ENCODE results near the gene DGKZ.

The DGKZ gene

DNA sequence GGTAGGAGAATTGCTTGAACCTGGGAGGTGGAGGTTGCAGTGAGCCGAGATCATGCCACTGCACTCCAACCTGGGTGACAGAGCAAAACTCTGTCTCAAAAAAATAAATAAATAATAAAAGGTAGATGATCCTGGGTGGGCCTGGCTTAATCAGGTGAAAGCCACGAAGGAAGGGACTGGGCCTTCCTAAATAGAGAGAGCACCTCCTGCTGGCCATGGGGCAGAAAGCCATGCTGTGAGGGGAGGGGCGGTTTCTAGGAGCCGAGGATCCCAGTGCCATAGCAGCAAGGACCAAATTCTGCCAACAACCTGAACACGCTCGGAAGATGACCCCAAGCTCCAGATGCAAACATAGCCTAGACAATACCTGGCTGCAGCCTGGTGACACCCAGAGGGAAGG, 24.5 kb upstream of the DGKZ start:
- no peak overlapping the region for H2AFZ ChIP-seq (ENCODE audit: low read depth)
- H4K20me1 ChIP-seq (ENCODE audit: insufficient read depth): no peaks in the 10 kb centered on the region
- no peaks in the 10 kb centered on the region for H3K79me2 ChIP-seq (ENCODE audit: insufficient read depth, low read depth)
- TF ChIP-seq, protein P1, sequence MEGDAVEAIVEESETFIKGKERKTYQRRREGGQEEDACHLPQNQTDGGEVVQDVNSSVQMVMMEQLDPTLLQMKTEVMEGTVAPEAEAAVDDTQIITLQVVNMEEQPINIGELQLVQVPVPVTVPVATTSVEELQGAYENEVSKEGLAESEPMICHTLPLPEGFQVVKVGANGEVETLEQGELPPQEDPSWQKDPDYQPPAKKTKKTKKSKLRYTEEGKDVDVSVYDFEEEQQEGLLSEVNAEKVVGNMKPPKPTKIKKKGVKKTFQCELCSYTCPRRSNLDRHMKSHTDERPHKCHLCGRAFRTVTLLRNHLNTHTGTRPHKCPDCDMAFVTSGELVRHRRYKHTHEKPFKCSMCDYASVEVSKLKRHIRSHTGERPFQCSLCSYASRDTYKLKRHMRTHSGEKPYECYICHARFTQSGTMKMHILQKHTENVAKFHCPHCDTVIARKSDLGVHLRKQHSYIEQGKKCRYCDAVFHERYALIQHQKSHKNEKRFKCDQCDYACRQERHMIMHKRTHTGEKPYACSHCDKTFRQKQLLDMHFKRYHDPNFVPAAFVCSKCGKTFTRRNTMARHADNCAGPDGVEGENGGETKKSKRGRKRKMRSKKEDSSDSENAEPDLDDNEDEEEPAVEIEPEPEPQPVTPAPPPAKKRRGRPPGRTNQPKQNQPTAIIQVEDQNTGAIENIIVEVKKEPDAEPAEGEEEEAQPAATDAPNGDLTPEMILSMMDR (conservative IDR thresholded peaks at IDR 0.05; ENCODE audit: low read depth, low read length): no peak
- no peak overlapping the region for H3K9ac ChIP-seq
- no peak overlapping the region for H3K4me2 ChIP-seq
- H3K4me3 ChIP-seq (IDR thresholded peaks at IDR 0.05; ENCODE audit: insufficient read depth, low read depth, low read length): no peak overlapping the region
- H3K4me1 ChIP-seq (ENCODE audit: low read depth, poor library complexity, severe bottlenecking): no peaks in the 10 kb centered on the region
- H3K27ac ChIP-seq: no peak overlapping the region
- peaks cover 3% of the 10 kb centered on the region; the same call in 1 of the 2 replicates for H3K27me3 ChIP-seq (ENCODE audit: insufficient read depth, low read depth)
- no peaks in the 10 kb centered on the region for H3K36me3 ChIP-seq (ENCODE audit: insufficient read depth)

DNA sequence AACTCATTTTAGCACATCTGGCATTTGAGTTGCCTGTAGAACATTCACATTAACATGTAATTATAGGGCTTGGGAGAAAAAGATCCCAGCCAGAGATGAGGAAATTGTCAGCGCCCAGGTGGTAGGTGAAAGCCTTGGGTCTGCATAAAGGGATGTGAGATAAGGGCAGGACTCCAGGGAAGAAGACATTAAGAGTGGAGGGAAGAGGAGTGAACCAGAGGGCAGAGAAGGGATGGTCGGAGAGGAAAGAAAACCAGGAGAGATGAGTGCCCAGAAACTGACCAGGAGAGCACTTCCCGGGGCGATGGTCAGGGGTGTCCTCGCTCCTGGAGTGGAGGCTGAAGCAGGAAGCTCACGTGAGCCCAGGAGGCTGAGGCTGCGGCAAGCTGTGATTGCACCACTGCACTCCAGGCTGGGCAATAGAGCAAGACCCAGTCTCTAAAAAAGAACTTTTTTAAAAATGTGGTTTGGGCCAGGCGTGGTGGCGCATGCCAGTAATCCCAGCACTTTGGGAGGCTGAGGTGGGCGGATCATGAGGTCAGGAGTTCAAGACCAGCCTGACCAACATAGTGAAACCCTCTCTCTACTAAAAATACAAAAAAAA, 20.3 kb upstream of the DGKZ start:
- no peak overlapping the region for H2AFZ ChIP-seq (ENCODE audit: low read depth)
- H3K79me2 ChIP-seq (ENCODE audit: insufficient read depth, low read depth): no peaks in the 10 kb centered on the region
- H4K20me1 ChIP-seq (ENCODE audit: insufficient read depth): no peaks in the 10 kb centered on the region
- no peak overlapping the region for H3K27ac ChIP-seq
- no peak overlapping the region for H3K9ac ChIP-seq
- no peak overlapping the region for H3K4me2 ChIP-seq
- TF ChIP-seq, protein P1 (conservative IDR thresholded peaks at IDR 0.05; ENCODE audit: low read depth, low read length): no peak
- no peaks in the 10 kb centered on the region for H3K4me1 ChIP-seq (ENCODE audit: low read depth, poor library complexity, severe bottlenecking)
- no peak overlapping the region for H3K4me3 ChIP-seq (IDR thresholded peaks at IDR 0.05; ENCODE audit: insufficient read depth, low read depth, low read length)
- H3K27me3 ChIP-seq (ENCODE audit: insufficient read depth, low read depth): peaks cover 31% of the 10 kb centered on the region; the same call in 1 of the 2 replicates
- no peaks in the 10 kb centered on the region for H3K36me3 ChIP-seq (ENCODE audit: insufficient read depth)

DNA sequence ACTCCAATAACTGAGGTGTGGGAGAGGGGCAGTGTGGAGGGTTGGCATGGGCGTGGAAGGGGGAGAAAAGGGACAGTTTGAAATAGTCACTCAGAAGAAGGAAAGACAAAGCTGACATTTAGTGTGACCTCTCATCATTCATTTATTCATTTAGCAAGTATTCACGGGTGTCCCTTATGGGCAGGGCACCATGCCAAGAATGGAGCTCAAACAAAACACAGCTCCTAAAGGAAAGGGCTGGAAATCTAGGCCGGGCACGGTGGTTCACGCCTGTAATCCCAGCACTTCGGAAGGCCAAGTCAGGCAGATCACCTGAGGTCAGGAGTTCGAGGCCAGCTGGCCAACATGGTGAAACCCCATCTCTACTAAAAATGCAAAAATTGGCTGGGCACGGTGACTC, 19.4 kb upstream of the DGKZ start:
- Histone ChIP-seq H2AFZ (ENCODE audit: low read depth) (no peak overlapping the region), H4K20me1 (ENCODE audit: insufficient read depth) (no peaks in the 10 kb centered on the region), H3K36me3 (ENCODE audit: insufficient read depth) (no peaks in the 10 kb centered on the region), H3K27me3 (ENCODE audit: insufficient read depth, low read depth) (peaks cover 37% of the 10 kb centered on the region; the same call in 1 of the 2 replicates), H3K4me3 (IDR thresholded peaks at IDR 0.05; ENCODE audit: insufficient read depth, low read depth, low read length) (no peak overlapping the region), H3K9ac (no peak overlapping the region), H3K79me2 (ENCODE audit: insufficient read depth, low read depth) (no peaks in the 10 kb centered on the region), H3K4me1 (ENCODE audit: low read depth, poor library complexity, severe bottlenecking) (no peaks in the 10 kb centered on the region), H3K4me2 (no peak overlapping the region), H3K27ac (no peak overlapping the region)
- TF ChIP-seq, protein P1 (conservative IDR thresholded peaks at IDR 0.05; ENCODE audit: low read depth, low read length): no peak

DNA sequence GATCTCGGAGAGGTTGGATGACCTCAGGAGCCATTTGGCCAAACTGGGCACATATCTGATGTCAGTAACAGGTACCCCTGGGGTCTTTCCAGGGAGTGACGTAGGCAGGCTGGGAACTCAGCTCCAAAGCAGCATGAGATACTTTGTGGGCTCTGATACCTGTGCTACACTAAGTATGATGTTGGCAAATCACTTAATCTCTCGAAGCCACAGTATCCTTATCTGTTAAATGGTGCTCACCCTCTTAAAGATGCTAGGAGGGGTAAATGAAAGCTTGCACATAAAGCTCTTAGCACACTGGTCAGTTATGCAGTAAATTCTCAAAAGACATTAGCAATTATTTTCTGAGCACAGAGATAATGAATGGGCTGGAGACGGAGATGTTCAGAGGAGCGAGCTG, 17.1 kb upstream of the DGKZ start:
- Histone ChIP-seq H3K4me2 (no peak overlapping the region), H3K27ac (no peak overlapping the region), H3K36me3 (ENCODE audit: insufficient read depth) (no peaks in the 10 kb centered on the region), H3K9ac (no peak overlapping the region), H3K27me3 (ENCODE audit: insufficient read depth, low read depth) (peaks cover 49% of the 10 kb centered on the region; the same call in 1 of the 2 replicates), H4K20me1 (ENCODE audit: insufficient read depth) (no peaks in the 10 kb centered on the region), H3K4me3 (IDR thresholded peaks at IDR 0.05; ENCODE audit: insufficient read depth, low read depth, low read length) (no peak overlapping the region), H2AFZ (ENCODE audit: low read depth) (no peak overlapping the region), H3K79me2 (ENCODE audit: insufficient read depth, low read depth) (no peaks in the 10 kb centered on the region), H3K4me1 (ENCODE audit: low read depth, poor library complexity, severe bottlenecking) (no peaks in the 10 kb centered on the region)
- TF ChIP-seq, protein P1 (conservative IDR thresholded peaks at IDR 0.05; ENCODE audit: low read depth, low read length): no peak
